Measurements from ENCODE around the gene MARK1.

DNA sequence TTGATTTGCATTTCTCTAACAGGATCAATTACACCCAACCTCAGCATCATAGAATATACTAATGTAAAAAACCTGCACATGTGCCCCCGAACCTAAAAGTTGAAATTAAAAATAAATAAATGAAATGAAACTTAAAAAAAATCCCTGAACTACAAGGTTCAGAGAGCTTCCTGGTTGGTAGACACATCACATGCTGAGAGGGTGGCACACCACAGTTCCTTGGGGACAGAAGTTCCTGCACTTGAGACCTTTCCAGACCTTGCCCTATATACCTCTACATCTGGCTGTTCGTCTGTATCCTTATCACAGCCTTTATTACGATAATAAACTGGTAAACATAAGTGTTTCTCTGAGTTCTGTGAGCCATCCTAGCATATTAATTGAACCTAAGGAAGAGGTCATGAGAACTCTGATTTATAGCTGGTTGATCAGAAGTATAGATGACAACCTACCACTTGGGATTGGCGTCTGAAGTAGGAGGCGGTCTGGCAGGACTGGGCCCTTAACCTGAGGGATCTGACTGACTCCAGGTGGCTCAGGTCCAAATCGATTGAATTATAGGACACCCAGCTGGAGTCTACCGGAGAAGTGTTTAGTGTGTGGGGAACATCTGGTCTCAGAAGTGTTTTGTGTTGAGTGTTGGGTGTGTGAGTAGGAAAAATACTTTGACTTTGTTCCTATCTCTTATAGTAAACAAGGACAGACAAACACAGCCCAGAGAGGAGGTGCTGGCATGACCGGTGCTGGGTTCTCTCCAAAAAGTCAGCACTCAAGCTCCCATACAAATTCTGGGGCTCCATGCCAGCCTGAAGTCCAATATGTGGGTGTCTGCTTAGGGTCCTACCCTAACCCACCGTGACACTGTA, 181.2 kb downstream of the MARK1 start:
- TF ChIP-seq RAD21 (IDR thresholded peaks at IDR 0.05; ENCODE audit: low read length) (no peak), POLR2AphosphoS5 (IDR thresholded peaks at IDR 0.05; ENCODE audit: low read depth, low read length) (no peak), NRF1 (IDR thresholded peaks at IDR 0.05; ENCODE audit: low read depth, low read length) (no peak), JUND (IDR thresholded peaks at IDR 0.05) (no peak), YY1 (IDR thresholded peaks at IDR 0.05; ENCODE audit: low read depth) (no peak), USF2 (IDR thresholded peaks at IDR 0.05; ENCODE audit: borderline replicate concordance, low read depth, low read length) (no peak)
- TF ChIP-seq, protein P1, sequence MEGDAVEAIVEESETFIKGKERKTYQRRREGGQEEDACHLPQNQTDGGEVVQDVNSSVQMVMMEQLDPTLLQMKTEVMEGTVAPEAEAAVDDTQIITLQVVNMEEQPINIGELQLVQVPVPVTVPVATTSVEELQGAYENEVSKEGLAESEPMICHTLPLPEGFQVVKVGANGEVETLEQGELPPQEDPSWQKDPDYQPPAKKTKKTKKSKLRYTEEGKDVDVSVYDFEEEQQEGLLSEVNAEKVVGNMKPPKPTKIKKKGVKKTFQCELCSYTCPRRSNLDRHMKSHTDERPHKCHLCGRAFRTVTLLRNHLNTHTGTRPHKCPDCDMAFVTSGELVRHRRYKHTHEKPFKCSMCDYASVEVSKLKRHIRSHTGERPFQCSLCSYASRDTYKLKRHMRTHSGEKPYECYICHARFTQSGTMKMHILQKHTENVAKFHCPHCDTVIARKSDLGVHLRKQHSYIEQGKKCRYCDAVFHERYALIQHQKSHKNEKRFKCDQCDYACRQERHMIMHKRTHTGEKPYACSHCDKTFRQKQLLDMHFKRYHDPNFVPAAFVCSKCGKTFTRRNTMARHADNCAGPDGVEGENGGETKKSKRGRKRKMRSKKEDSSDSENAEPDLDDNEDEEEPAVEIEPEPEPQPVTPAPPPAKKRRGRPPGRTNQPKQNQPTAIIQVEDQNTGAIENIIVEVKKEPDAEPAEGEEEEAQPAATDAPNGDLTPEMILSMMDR (IDR thresholded peaks at IDR 0.05), result no peak
- TF ChIP-seq, protein P2, sequence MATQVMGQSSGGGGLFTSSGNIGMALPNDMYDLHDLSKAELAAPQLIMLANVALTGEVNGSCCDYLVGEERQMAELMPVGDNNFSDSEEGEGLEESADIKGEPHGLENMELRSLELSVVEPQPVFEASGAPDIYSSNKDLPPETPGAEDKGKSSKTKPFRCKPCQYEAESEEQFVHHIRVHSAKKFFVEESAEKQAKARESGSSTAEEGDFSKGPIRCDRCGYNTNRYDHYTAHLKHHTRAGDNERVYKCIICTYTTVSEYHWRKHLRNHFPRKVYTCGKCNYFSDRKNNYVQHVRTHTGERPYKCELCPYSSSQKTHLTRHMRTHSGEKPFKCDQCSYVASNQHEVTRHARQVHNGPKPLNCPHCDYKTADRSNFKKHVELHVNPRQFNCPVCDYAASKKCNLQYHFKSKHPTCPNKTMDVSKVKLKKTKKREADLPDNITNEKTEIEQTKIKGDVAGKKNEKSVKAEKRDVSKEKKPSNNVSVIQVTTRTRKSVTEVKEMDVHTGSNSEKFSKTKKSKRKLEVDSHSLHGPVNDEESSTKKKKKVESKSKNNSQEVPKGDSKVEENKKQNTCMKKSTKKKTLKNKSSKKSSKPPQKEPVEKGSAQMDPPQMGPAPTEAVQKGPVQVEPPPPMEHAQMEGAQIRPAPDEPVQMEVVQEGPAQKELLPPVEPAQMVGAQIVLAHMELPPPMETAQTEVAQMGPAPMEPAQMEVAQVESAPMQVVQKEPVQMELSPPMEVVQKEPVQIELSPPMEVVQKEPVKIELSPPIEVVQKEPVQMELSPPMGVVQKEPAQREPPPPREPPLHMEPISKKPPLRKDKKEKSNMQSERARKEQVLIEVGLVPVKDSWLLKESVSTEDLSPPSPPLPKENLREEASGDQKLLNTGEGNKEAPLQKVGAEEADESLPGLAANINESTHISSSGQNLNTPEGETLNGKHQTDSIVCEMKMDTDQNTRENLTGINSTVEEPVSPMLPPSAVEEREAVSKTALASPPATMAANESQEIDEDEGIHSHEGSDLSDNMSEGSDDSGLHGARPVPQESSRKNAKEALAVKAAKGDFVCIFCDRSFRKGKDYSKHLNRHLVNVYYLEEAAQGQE (IDR thresholded peaks at IDR 0.05; ENCODE audit: low read depth, low read length), result no peak
- TF ChIP-seq, protein P3, sequence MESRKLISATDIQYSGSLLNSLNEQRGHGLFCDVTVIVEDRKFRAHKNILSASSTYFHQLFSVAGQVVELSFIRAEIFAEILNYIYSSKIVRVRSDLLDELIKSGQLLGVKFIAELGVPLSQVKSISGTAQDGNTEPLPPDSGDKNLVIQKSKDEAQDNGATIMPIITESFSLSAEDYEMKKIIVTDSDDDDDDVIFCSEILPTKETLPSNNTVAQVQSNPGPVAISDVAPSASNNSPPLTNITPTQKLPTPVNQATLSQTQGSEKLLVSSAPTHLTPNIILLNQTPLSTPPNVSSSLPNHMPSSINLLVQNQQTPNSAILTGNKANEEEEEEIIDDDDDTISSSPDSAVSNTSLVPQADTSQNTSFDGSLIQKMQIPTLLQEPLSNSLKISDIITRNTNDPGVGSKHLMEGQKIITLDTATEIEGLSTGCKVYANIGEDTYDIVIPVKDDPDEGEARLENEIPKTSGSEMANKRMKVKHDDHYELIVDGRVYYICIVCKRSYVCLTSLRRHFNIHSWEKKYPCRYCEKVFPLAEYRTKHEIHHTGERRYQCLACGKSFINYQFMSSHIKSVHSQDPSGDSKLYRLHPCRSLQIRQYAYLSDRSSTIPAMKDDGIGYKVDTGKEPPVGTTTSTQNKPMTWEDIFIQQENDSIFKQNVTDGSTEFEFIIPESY (IDR thresholded peaks at IDR 0.05; ENCODE audit: borderline replicate concordance, low read depth), result no peak

All from SK-N-SH (cell line).